Kidney (tissue), 14 donors: Measurements from ENCODE around the gene DPYSL4. TPM values are rescaled to one million over a fixed set of nuclear protein-coding genes. Genes with fewer than 3 reads are reported as not detected.

Experiments
- DNase-seq, 5 donors: peaks; one replicate each; pipeline ENCODE4 v3.0.0-alpha.2; 2013 to 2020
- FAIRE-seq: peaks from 2 replicates; lab custom pipeline; 2012; peaks lifted over from hg19 to GRCh38; lab: Jason Lieb, UNC
- H3K27ac ChIP-seq, 2 donors: one replicate each; pipeline ENCODE4 v1.7.0; 2013; ENCODE audit warnings: low read depth in 2 of 2, low read length in 2 of 2, inconsistent platforms in 1 of 2
- H3K27me3 ChIP-seq: one replicate; pipeline ENCODE4 v1.7.1; 2013; ENCODE audit warnings: low read length, inconsistent platforms; ENCODE audit not compliant: control insufficient read depth, insufficient read depth
- H3K36me3 ChIP-seq, 3 donors: one replicate each; pipeline versions ENCODE4 v1.7.0 to v1.7.1; 2013; ENCODE audit warnings: low read length in 3 of 3, control low read depth in 1 of 3, inconsistent platforms in 1 of 3; ENCODE audit not compliant: insufficient read depth in 3 of 3, control insufficient read depth in 2 of 3
- H3K4me1 ChIP-seq, 3 donors: one replicate each; pipeline versions ENCODE4 v1.7.0 to v1.7.1; 2013; ENCODE audit warnings: low read length in 3 of 3, inconsistent platforms in 1 of 3, low read depth in 1 of 3; ENCODE audit not compliant: control insufficient read depth in 2 of 3, insufficient read depth in 2 of 3
- H3K4me3 ChIP-seq, 3 donors: one replicate each; pipeline versions ENCODE4 v1.7.0 to v1.8.1; 2013; ENCODE audit warnings: low read length in 3 of 3, control low read depth in 1 of 3, inconsistent platforms in 1 of 3
- H3K9ac ChIP-seq, 3 donors: one replicate each; pipeline versions ENCODE4 v1.7.0 to v1.7.1; 2013; ENCODE audit warnings: low read length in 3 of 3, control low read depth in 1 of 3, inconsistent platforms in 1 of 3
- H3K9me3 ChIP-seq, 3 donors: one replicate each; pipeline versions ENCODE4 v1.7.0 to v1.7.1; 2013; ENCODE audit warnings: low read length in 3 of 3, control low read depth in 1 of 3, inconsistent platforms in 1 of 3; ENCODE audit not compliant: control insufficient read depth in 2 of 3, insufficient read depth in 1 of 3
- CTCF ChIP-seq: IDR thresholded peaks from 3 replicates; pipeline ENCODE4 v1.5.1; 2012; ENCODE audit warnings: mild to moderate bottlenecking, moderate library complexity, borderline replicate concordance; ENCODE audit not compliant: insufficient read depth; ENCODE audit errors: extremely low read depth
- intact Hi-C: fragments of 100-400 bp; cut with DNase I; formaldehyde crosslinking; loops from one replicate; pipeline ENCODE4 v1.11.1; 2022
- polyA plus RNA-seq: library from polyadenylated mRNA; stranded (reverse); fragments of 350-450 nt; fragmentation: Illumina TruSeq; extraction: RNeasy Lipid Tissue Mini Kit (QIAGEN cat#74804); gene quantifications from one replicate; pipeline ENCODE4 v1.2.3, GENCODE V29; 2014; ENCODE audit warnings: low read depth, low replicate concordance; ENCODE audit not compliant: insufficient read depth
- total RNA-seq: library from RNA; stranded (reverse); fragmentation: NEBNext Ultra II Directional; extraction: Animal tissue kit (Norgen Biotek cat#: 25700); gene quantifications from one replicate; pipeline ENCODE4 v1.2.1, GENCODE V29; 2021
- donor health status: control.
- donor health status: control.
- donor health status: control.
- donor health status: control.
- donor health status: control.
- donor health status: DM: yes; HTN: yes; CAD: no.
- donor health status: Normal renal cell carcinoma (clear cell type).

Gene DPYSL4
- total and polyA plus RNA-seq, 2 donors from 2014 or later = 0.60 TPM; not detected in 1

- H3K9me3 ChIP-seq = no peaks in the 10 kb centered on the region
- no peaks in the 10 kb centered on the region for H3K4me1 ChIP-seq
- no peak for DNase-seq
- no peaks in the 10 kb centered on the region for H3K27me3 ChIP-seq
- intact Hi-C loops = no loop called here
- no peak overlapping the region for H3K27ac ChIP-seq
- no peak overlapping the region for H3K4me3 ChIP-seq
- FAIRE-seq = no peak
- H3K36me3 ChIP-seq = no peaks in the 10 kb centered on the region
- no peak for TF ChIP-seq CTCF
- H3K9ac ChIP-seq = no peak overlapping the region
These were observed 36.0 kb upstream of the DPYSL4 start for GRCh38 chr10:132150777-132151176.

- no peaks in the 10 kb centered on the region for H3K27me3 ChIP-seq
- peak in 1 of 5 donors; percentile 45 for DNase-seq
- no peaks in the 10 kb centered on the region for H3K9me3 ChIP-seq
- no peaks in the 10 kb centered on the region for H3K4me1 ChIP-seq
- no peak overlapping the region for H3K27ac ChIP-seq
- no peak for TF ChIP-seq CTCF
- no peak overlapping the region for H3K9ac ChIP-seq
- FAIRE-seq = no peak
- intact Hi-C loops = no loop called here
- H3K4me3 ChIP-seq = no peak overlapping the region
- H3K36me3 ChIP-seq = no peaks in the 10 kb centered on the region
These were observed 35.3 kb upstream of the DPYSL4 start for GRCh38 chr10:132151286-132151950.

- DNase-seq = peak in 1 of 5 donors; percentile 26
- Histone ChIP-seq H3K4me1 (no peaks in the 10 kb centered on the region), H3K4me3 (no peak overlapping the region), H3K36me3 (no peaks in the 10 kb centered on the region), H3K27ac (no peak overlapping the region), H3K27me3 (no peaks in the 10 kb centered on the region), H3K9me3 (no peaks in the 10 kb centered on the region), H3K9ac (no peak overlapping the region)
- FAIRE-seq = no peak
- intact Hi-C loops = no loop called here
- TF ChIP-seq CTCF = no peak
These were observed 34.7 kb upstream of the DPYSL4 start for GRCh38 chr10:132151951-132152505.
